ENCODE data around the gene PICALM. TPM values are rescaled to one million over a fixed set of nuclear protein-coding genes. Genes with fewer than 3 reads are reported as not detected.

PICALM gene
- total and polyA plus RNA-seq, 5 experiments from 2014 or later = 10.4 to 112 (median 12.0) TPM

- POLR2A ChIA-PET = interaction anchor here (1.0 to 2.6 kb wide), 7 partner anchors 8 to 967 kb away, joined by 3 to 16 read pairs (median 4); partner anchors contain the start of genes HIKESHI and TMEM135
- ATAC-seq (no peak), DNase-seq (no peak)
- H3K27ac Mint-ChIP-seq = peak overlapping the region in 9 of 10 donors; percentile 87 to 98 (median 94)
- H3K4me1 Mint-ChIP-seq = peaks cover 18 to 31% (median 25%) of the 10 kb centered on the region in 4 donors
- no peaks in the 10 kb centered on the region for H3K36me3 Mint-ChIP-seq
- H3K27me3 Mint-ChIP-seq = peaks cover 0 to 1% (median 0%) of the 10 kb centered on the region in 5 donors
- peak overlapping the region; percentile 52 to 100 (median 98) for H3K4me3 Mint-ChIP-seq
- no peaks in the 10 kb centered on the region for H3K9me3 Mint-ChIP-seq
Measured at GRCh38 chr11:86070142-86071056, 1.5 kb upstream of the PICALM start.

GRCh38 chr11:86069408-86070101 lies 671 bp upstream of the PICALM start:
- H3K4me3 Mint-ChIP-seq = peak overlapping the region; percentile 52 to 100 (median 98)
- DNase-seq = no peak
- H3K36me3 Mint-ChIP-seq = no peaks in the 10 kb centered on the region
- POLR2A ChIA-PET = interaction anchor here (0.7 to 3.0 kb wide), 12 partner anchors 9 to 968 kb away, joined by 3 to 18 read pairs (median 4); partner anchors contain the start of genes CCDC83, DLG2, HIKESHI and TMEM126B
- H3K27ac Mint-ChIP-seq = peak overlapping the region; percentile 87 to 98 (median 94)
- H3K4me1 Mint-ChIP-seq = peaks cover 19 to 39% (median 32%) of the 10 kb centered on the region in 4 donors
- H3K27me3 Mint-ChIP-seq = peaks cover 0 to 1% (median 0%) of the 10 kb centered on the region in 5 donors
- no peaks in the 10 kb centered on the region for H3K9me3 Mint-ChIP-seq
- ATAC-seq = no peak

- H3K9me3 Mint-ChIP-seq = no peaks in the 10 kb centered on the region
- H3K4me1 Mint-ChIP-seq = peaks cover 23 to 51% (median 43%) of the 10 kb centered on the region in 4 donors
- peak overlapping the region; percentile 83 to 98 (median 96) for H3K27ac Mint-ChIP-seq
- POLR2A ChIA-PET = interaction anchor here (0.6 to 3.0 kb wide), 12 partner anchors 10 to 970 kb away, joined by 3 to 18 read pairs (median 4); partner anchors contain the start of genes DLG2, HIKESHI, TMEM126B and TMEM135
- peak; percentile 19 to 24 for ATAC-seq
- peak; percentile 5 to 66 (median 36) for DNase-seq
- no peaks in the 10 kb centered on the region for H3K27me3 Mint-ChIP-seq
- H3K4me3 Mint-ChIP-seq = peak overlapping the region; percentile 96 to 100 (median 98)
- no peaks in the 10 kb centered on the region for H3K36me3 Mint-ChIP-seq
Measured at GRCh38 chr11:86068138-86068871, 579 bp downstream of the PICALM start.

- H3K4me1 Mint-ChIP-seq = peaks cover 23 to 54% (median 46%) of the 10 kb centered on the region in 4 donors
- peak overlapping the region; percentile 96 to 100 (median 98) for H3K4me3 Mint-ChIP-seq
- POLR2A ChIA-PET = interaction anchor here (0.7 to 3.0 kb wide), 6 partner anchors 12 to 441 kb away, joined by 3 to 18 read pairs (median 3); partner anchors contain the start of genes DLG2 and HIKESHI
- no peaks in the 10 kb centered on the region for H3K27me3 Mint-ChIP-seq
- H3K27ac Mint-ChIP-seq = peak overlapping the region; percentile 83 to 98 (median 96)
- no peaks in the 10 kb centered on the region for H3K36me3 Mint-ChIP-seq
- no peaks in the 10 kb centered on the region for H3K9me3 Mint-ChIP-seq
- DNase-seq (peak in 1 of 10 donors; percentile 22), ATAC-seq (no peak)
Measured at GRCh38 chr11:86067851-86068137, 1.1 kb downstream of the PICALM start.

GRCh38 chr11:86067009-86067850 lies 1.7 kb downstream of the PICALM start:
- peak in 2 of 10 donors; percentile 15 to 21 for DNase-seq
- H3K4me1 Mint-ChIP-seq = peaks cover 25 to 59% (median 50%) of the 10 kb centered on the region in 4 donors
- POLR2A ChIA-PET = interaction anchor here (1.0 to 3.0 kb wide), 5 partner anchors 12 to 440 kb away, joined by 3 to 18 read pairs (median 3); partner anchors contain the start of genes DLG2 and HIKESHI

GRCh38 chr11:86066657-86067008 lies 2.3 kb downstream of the PICALM start:
- H3K27me3 Mint-ChIP-seq = no peaks in the 10 kb centered on the region
- peak overlapping the region; percentile 83 to 98 (median 96) for H3K27ac Mint-ChIP-seq
- DNase-seq (no peak), ATAC-seq (no peak)
- no peaks in the 10 kb centered on the region for H3K36me3 Mint-ChIP-seq
- POLR2A ChIA-PET = interaction anchor here (0.7 to 1.0 kb wide), 2 partner anchors 14 to 76 kb away, joined by 3 to 4 read pairs; no protein-coding TSS in a partner anchor
- peak overlapping the region; percentile 96 to 100 (median 98) for H3K4me3 Mint-ChIP-seq
- peaks cover 29 to 65% (median 55%) of the 10 kb centered on the region in 4 donors for H3K4me1 Mint-ChIP-seq
- H3K9me3 Mint-ChIP-seq = no peaks in the 10 kb centered on the region

More at GRCh38 chr11:86067009-86067850, 1.7 kb downstream of the PICALM start:
- no peak for ATAC-seq
- peak overlapping the region; percentile 83 to 98 (median 96) for H3K27ac Mint-ChIP-seq
- H3K9me3 Mint-ChIP-seq = no peaks in the 10 kb centered on the region
- no peaks in the 10 kb centered on the region for H3K27me3 Mint-ChIP-seq
- H3K36me3 Mint-ChIP-seq = no peaks in the 10 kb centered on the region
- peak overlapping the region; percentile 96 to 100 (median 98) for H3K4me3 Mint-ChIP-seq

- peak overlapping the region; percentile 96 to 100 (median 98) for H3K4me3 Mint-ChIP-seq
- no peaks in the 10 kb centered on the region for H3K27me3 Mint-ChIP-seq
- H3K27ac Mint-ChIP-seq = peak overlapping the region in 9 of 10 donors; percentile 72 to 97 (median 94)
- ATAC-seq = no peak
- no peaks in the 10 kb centered on the region for H3K9me3 Mint-ChIP-seq
- H3K36me3 Mint-ChIP-seq = no peaks in the 10 kb centered on the region
- H3K4me1 Mint-ChIP-seq = peaks cover 33 to 71% (median 61%) of the 10 kb centered on the region in 4 donors
- no peak for DNase-seq
- POLR2A ChIA-PET = interaction anchor here (0.7 to 1.3 kb wide), 2 partner anchors 22 to 76 kb away, joined by 3 to 4 read pairs; no protein-coding TSS in a partner anchor
Measured at GRCh38 chr11:86066033-86066432, 2.9 kb downstream of the PICALM start.

- peak overlapping the region; percentile 20 to 99 (median 70) for H3K4me3 Mint-ChIP-seq
- POLR2A ChIA-PET = no interaction called here
- DNase-seq = no peak
- H3K9me3 Mint-ChIP-seq = no peaks in the 10 kb centered on the region
- no peak for ATAC-seq
- peak overlapping the region; percentile 15 to 93 (median 74) for H3K27ac Mint-ChIP-seq
- H3K4me1 Mint-ChIP-seq = peaks cover 37 to 79% (median 71%) of the 10 kb centered on the region in 4 donors
- H3K36me3 Mint-ChIP-seq = no peaks in the 10 kb centered on the region
- no peaks in the 10 kb centered on the region for H3K27me3 Mint-ChIP-seq
Measured at GRCh38 chr11:86064220-86064803, 4.6 kb downstream of the PICALM start.

GRCh38 chr11:86063536-86063935 lies 5.3 kb downstream of the PICALM start:
- H3K9me3 Mint-ChIP-seq = no peaks in the 10 kb centered on the region
- ATAC-seq = no peak
- peak overlapping the region in 8 of 10 donors; percentile 48 to 93 (median 78) for H3K27ac Mint-ChIP-seq
- H3K4me3 Mint-ChIP-seq = peak overlapping the region in 9 of 10 donors; percentile 4 to 99 (median 65)
- H3K4me1 Mint-ChIP-seq = peaks cover 42 to 86% (median 78%) of the 10 kb centered on the region in 4 donors
- POLR2A ChIA-PET = no interaction called here
- no peaks in the 10 kb centered on the region for H3K27me3 Mint-ChIP-seq
- H3K36me3 Mint-ChIP-seq = no peaks in the 10 kb centered on the region
- no peak for DNase-seq

- H3K27ac Mint-ChIP-seq = peak overlapping the region in 7 of 10 donors; percentile 48 to 93 (median 79)
- POLR2A ChIA-PET = no interaction called here
- H3K9me3 Mint-ChIP-seq = no peaks in the 10 kb centered on the region
- no peaks in the 10 kb centered on the region for H3K36me3 Mint-ChIP-seq
- ATAC-seq (peak; percentile 44 to 77), DNase-seq (peak in 3 of 10 donors; percentile 21 to 31 (median 22))
- H3K27me3 Mint-ChIP-seq = no peaks in the 10 kb centered on the region
- H3K4me1 Mint-ChIP-seq = peaks cover 39 to 91% (median 84%) of the 10 kb centered on the region in 4 donors
- H3K4me3 Mint-ChIP-seq = peak overlapping the region; percentile 36 to 83 (median 68)
Measured at GRCh38 chr11:86062719-86063118, 6.2 kb downstream of the PICALM start.
